GM18868 (cell line): ENCODE data around the gene BLVRB.
"Not testable (repeated sequence)": the region's sequence is repeated elsewhere in the genome, so short reads cannot be mapped to it uniquely, and the experiment has no call there.

ENCODE experiments used
- ATAC-seq: cut with Tn5 transposase; IDR thresholded peaks from one replicate; pipeline ENCODE4 v1.9.1; 2021; ENCODE audit warnings: mild to moderate bottlenecking, moderate library complexity; ENCODE audit not compliant: unreplicated experiment

The BLVRB gene

DNA sequence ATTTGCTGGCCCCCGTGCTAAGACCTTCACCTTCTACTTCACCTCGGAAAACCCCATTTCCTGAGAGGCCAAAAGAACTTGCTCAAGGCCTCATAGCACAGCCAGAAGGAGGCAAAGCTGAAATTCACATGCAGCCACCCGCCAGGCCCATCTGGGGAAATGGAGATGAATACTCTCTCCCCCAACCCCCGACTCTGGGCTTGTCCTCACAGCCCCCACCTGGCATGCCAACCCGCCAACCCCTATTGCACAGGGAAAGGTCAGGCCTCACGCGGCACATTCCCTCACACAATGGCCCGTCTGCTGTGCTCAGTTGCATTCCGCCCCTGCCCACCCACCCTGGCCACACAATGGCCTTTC, 55.5 kb downstream of the BLVRB start:
- ATAC-seq: no peak

DNA sequence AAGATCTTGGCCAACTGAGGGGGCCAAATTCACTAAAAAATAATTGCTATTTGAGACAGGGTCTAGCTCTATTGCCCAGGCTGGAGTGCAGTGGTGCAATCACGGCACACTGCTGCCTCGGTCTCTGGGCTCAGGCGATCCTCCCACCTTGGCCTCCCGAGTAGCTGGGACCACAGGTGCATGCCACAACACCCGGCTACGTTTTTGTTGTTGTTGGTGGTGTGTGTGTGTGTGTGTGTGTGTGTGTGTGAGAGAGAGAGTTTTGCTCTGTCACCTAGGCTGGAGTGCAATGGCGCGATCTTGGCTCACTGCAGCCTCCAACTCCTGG, 57.0 kb downstream of the BLVRB start:
- not testable (repeated sequence) for ATAC-seq

DNA sequence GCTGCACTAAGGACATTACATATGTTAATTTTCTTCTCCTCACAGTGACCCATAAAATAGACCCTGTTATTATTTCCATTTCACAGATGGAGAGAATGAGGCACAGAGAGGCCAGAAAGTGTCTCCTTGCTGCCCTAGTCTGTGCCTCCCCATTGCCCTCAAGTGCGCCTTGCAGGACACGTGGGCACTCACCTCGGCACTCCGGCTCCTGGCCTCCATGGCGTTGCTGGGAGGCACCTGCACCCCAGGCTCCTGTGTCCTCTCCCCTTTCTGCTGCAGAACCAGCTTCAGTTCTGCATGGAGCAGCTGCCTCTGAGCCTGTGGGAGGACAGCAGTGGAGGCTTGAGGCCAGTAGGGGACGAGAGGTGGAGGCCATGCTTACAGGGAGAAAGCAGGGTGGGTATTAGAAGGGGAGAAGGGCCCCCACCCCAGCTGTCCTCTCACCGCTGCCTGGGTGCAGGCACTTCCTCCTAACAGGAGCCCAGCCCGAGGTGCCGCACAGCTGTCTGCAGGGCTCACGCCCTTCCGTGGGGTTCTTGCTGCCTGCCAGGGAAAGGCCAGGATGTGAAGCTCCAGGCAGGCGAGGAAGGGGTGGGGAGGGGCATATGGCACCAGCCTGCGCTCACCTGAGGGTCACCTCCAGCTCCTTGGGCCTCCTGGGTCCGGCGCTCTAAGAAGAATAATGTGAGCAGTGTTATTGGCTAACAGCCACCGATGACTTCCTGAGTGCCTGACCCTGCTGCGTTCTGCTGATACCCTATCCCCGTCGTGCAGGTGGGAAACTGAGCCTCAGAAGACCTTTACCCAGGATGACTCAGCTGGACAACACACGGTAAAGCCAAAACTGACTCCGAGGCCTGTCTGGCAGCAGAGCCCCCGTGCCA, 57.6 kb downstream of the BLVRB start:
- ATAC-seq: no peak

DNA sequence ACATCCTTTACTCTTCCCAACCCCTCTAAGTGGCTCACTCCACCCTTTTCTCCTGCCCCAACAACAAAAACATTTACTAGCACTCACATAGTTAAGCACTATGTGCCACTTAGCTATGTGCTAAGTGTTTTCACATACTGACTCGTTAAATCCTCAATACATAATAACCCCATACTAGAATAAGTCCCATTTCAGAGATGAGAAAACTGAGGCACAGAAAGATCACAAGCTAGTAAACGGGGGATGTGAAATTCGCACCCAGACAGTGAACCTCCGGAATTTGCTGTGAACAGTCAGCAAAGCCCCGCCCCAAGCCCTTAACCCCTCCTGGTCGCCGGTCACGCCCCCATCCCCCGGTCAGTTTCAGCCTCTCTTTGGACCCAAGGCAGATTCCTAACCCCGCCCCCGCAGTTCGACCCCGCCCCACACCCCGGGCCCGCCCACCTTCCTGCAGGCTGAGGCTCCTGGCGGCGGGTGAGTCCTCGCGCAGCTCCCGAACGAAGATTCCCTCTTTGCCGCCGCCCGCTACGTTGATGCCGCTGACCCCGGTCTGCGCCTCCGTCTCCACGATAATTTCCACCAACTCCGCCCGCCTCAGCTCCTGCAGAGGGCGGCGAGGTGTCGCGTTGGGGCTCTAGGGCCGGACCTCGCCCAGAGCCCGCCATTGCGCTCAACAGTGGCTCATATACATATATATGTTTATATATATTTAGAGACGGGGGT, 62.1 kb downstream of the BLVRB start:
- peak; percentile 70 for ATAC-seq

DNA sequence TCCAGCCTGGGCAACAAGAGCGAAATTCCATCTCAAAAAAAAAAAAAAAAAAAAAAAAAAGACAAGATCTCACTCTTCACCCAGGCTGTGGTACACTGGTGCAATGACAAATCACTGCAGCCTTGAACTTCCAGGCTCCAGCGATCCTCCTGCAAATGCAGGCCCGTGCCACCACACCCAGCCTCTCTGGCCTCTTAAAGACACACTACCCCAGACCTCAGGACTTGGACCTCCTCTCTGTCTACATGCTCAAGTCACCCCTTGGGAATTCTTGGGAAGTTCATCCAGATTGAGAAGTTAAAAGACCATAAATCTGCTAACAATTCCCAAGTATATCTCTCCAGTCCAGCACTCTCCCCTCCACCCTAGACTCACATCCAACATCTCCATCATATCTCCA, 65.0 kb downstream of the BLVRB start:
- no peak for ATAC-seq

DNA sequence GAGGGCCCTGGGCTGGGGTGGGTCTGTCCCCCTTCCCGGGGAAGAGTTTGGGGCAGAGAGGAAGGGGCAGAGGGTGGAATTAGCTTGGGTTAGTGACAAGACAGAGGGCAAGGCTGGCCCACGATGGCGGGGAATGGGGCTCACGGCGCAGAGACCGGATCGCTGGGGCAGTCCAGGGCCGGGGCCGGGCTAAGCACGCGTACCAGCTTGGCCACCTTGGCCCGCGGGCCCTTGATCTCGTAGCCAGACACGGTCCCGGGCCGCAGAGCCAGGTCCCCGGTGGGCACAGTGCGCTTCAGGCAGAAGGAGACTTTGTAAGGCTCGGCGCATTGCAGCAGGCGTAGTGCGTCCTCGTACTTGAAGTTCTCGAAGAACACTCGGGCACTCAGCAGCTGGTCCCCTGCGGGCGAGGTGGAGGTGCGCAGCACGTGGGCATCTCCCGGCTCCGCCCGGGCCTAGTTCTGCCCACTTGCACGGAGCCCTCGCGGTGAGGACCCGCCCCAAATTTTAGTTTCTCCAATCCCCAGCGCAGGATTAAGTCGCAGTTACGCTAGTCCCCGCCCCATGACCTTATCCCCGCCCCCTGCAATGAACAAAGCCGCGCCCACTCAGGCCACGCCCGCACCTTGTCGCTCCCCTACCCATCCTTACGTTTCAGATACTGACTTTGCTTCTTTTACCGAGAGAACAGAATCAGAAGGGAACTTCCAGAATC, 67.0 kb downstream of the BLVRB start:
- ATAC-seq: no peak
